SU-DHL-6 (cell line): Measurements from ENCODE around the gene COL6A2.

Source experiments
- CTCF ChIP-seq: fragments of 200-600 bp; sonication (generic); IDR thresholded peaks from one replicate; pipeline ENCODE4 v1.5.1; 2017; ENCODE audit warnings: antibody characterized with exemption, mild to moderate bottlenecking, low read length, moderate library complexity; ENCODE audit not compliant: insufficient read depth, poor library complexity, severe bottlenecking
- EZH2phosphoT487 ChIP-seq: fragments of 200-600 bp; sonication (generic), shearing (Covaris generic); conservative IDR thresholded peaks from 2 replicates; pipeline ENCODE4 v1.6.1; 2018; ENCODE audit warnings: mild to moderate bottlenecking, antibody characterized with exemption, low read length, moderate library complexity, mixed read lengths

GRCh38 chr21:46112725-46113215, 14.9 kb downstream of the COL6A2 start:
- TF ChIP-seq CTCF = no peak
- no peak for TF ChIP-seq EZH2phosphoT487
